ENCODE results near the gene OPCML. TPM values are rescaled to one million over a fixed set of nuclear protein-coding genes. Genes with fewer than 3 reads are reported as not detected.

OPCML gene
- total RNA-seq, 5 donors from 2014 or later (not counting 1 experiment from before 2014, with no cell fraction given): not detected

- Histone ChIP-seq H3K9me3 (no peaks in the 10 kb centered on the region), H3K4me3 (ENCODE audit: control insufficient read depth in 1 of 2, extremely low read depth in 1 of 2, low read length in 1 of 2) (no peak overlapping the region), H3K4me1 (ENCODE audit: control insufficient read depth in 1 of 2, extremely low read depth in 1 of 2, insufficient read depth in 2 of 2, low read length in 2 of 2) (no peaks in the 10 kb centered on the region), H3K36me3 (ENCODE audit: control insufficient read depth in 2 of 2, extremely low read depth in 1 of 2, insufficient read depth in 1 of 2, low read length in 1 of 2) (no peaks in the 10 kb centered on the region), H3K27me3 (replicated peaks in 1 of 2; ENCODE audit: control insufficient read depth in 2 of 2, extremely low read depth in 1 of 2, insufficient read depth in 2 of 2, low read length in 1 of 2) (no peaks in the 10 kb centered on the region), H3K27ac (ENCODE audit: low read length) (no peak overlapping the region)
- 62% methylated on average over 2 of the region's 6 CpGs for WGBS (ENCODE audit: insufficient coverage)
- POLR2A ChIA-PET: no interaction called here
- Mint-ChIP-seq H3K36me3 (no peaks in the 10 kb centered on the region), H3K4me1 (no peaks in the 10 kb centered on the region), H3K4me3 (no peak overlapping the region), H3K9me3 (peaks cover 0 to 9% (median 2%) of the 10 kb centered on the region in 3 donors), H3K27me3 (peaks cover 2 to 4% of the 10 kb centered on the region in 2 donors), H3K27ac (no peak overlapping the region)
- DNase-seq (no peak), ATAC-seq (replicated peaks in 1 of 4) (no peak)
- CTCF ChIA-PET: no interaction called here
Measured at GRCh38 chr11:132859306-132859705, 673.0 kb downstream of the OPCML start.

DNA sequence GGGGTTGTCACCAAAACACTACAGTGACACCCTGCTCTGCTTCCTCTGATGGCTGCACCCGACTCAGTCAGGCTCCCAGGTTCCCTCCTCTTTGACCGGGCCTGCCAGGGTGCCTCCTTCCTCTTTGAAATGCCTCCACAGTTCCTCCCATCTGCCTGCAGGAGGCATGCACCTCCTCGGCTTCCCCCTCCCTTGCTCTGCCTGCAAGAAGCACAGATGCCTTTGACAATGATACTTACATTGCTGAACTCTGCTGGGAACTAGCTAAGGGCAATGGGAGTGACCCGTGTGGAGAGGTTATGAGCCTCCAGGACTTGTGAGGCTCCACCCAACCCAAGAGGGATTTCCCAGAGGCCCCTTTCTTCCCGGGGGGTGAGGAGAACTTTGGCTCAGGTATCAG lies 674.1 kb downstream of the OPCML start:
- ChIA-PET POLR2A (no interaction called here), CTCF (no interaction called here)
- Mint-ChIP-seq H3K36me3 (no peaks in the 10 kb centered on the region), H3K27ac (no peak overlapping the region), H3K4me3 (no peak overlapping the region), H3K9me3 (peaks cover 0 to 16% (median 2%) of the 10 kb centered on the region in 3 donors), H3K4me1 (no peaks in the 10 kb centered on the region), H3K27me3 (peaks cover 2 to 4% of the 10 kb centered on the region in 2 donors)
- Histone ChIP-seq H3K4me3 (ENCODE audit: control insufficient read depth in 1 of 2, extremely low read depth in 1 of 2, low read length in 1 of 2) (no peak overlapping the region), H3K27me3 (replicated peaks in 1 of 2; ENCODE audit: control insufficient read depth in 2 of 2, extremely low read depth in 1 of 2, insufficient read depth in 2 of 2, low read length in 1 of 2) (no peaks in the 10 kb centered on the region), H3K9me3 (no peaks in the 10 kb centered on the region), H3K4me1 (ENCODE audit: control insufficient read depth in 1 of 2, extremely low read depth in 1 of 2, insufficient read depth in 2 of 2, low read length in 2 of 2) (no peaks in the 10 kb centered on the region), H3K36me3 (ENCODE audit: control insufficient read depth in 2 of 2, extremely low read depth in 1 of 2, insufficient read depth in 1 of 2, low read length in 1 of 2) (no peaks in the 10 kb centered on the region), H3K27ac (ENCODE audit: low read length) (no peak overlapping the region)
- no peak for ATAC-seq (replicated peaks in 1 of 4)
- no peak for DNase-seq
- 20% methylated on average over 2 of the region's 5 CpGs for WGBS (ENCODE audit: insufficient coverage)

DNA sequence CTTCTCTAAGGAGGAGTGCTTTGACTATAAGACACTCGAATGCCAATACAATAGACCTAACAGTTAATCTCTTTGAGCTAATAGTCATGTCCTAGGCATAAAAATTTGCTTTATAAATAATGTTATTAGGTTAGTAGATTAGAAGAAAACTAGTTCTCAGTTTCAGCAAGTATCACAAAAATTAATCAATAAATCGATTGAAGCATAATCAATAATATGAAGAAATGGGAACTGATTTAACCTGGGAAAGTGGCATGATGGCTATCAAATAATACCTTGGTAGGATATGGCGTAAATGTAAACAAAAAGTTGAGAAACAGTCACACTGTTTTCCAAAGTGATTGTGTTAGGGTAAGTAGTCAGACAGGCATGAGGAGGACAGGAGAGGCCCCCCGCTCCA lies 676.3 kb downstream of the OPCML start:
- no peaks in the 10 kb centered on the region for H3K36me3 Mint-ChIP-seq
- no peak overlapping the region for H3K27ac Mint-ChIP-seq

DNA sequence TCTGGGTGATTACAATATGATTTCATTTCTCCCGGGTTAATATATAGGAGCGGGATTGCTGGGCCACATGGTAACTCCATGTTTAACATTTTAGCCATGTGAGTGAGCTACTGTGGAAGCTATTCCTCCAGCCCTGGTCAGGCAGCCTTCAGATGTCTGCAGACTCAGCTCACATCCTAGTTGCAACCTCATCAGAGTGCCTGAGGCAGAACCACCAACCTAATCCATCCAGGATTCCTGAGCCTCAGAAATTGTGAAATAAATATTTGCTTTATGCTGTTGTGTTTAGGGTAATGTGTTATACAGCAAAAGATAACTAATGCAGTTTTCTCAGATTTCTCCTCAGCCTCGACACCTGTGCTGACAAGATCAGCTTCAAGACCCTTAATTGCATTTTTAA lies 676.8 kb downstream of the OPCML start:
- no peak overlapping the region for H3K4me3 Mint-ChIP-seq
- Histone ChIP-seq H3K27ac (ENCODE audit: low read length) (no peak overlapping the region), H3K4me3 (ENCODE audit: control insufficient read depth in 1 of 2, extremely low read depth in 1 of 2, low read length in 1 of 2) (no peak overlapping the region), H3K4me1 (ENCODE audit: control insufficient read depth in 1 of 2, extremely low read depth in 1 of 2, insufficient read depth in 2 of 2, low read length in 2 of 2) (no peaks in the 10 kb centered on the region), H3K9me3 (no peaks in the 10 kb centered on the region), H3K27me3 (replicated peaks in 1 of 2; ENCODE audit: control insufficient read depth in 2 of 2, extremely low read depth in 1 of 2, insufficient read depth in 2 of 2, low read length in 1 of 2) (no peaks in the 10 kb centered on the region), H3K36me3 (ENCODE audit: control insufficient read depth in 2 of 2, extremely low read depth in 1 of 2, insufficient read depth in 1 of 2, low read length in 1 of 2) (no peaks in the 10 kb centered on the region)
- ATAC-seq (replicated peaks in 1 of 4): no peak
- H3K9me3 Mint-ChIP-seq: peaks cover 0 to 16% (median 0%) of the 10 kb centered on the region in 3 donors
- no peaks in the 10 kb centered on the region for H3K4me1 Mint-ChIP-seq
- DNase-seq: no peak
- ChIA-PET CTCF (no interaction called here), POLR2A (no interaction called here)
- 95% methylated on average over 2 of the region's 3 CpGs for WGBS (ENCODE audit: insufficient coverage)
- H3K27ac Mint-ChIP-seq: no peak overlapping the region
- peaks cover 2 to 4% of the 10 kb centered on the region in 2 donors for H3K27me3 Mint-ChIP-seq
- H3K36me3 Mint-ChIP-seq: no peaks in the 10 kb centered on the region

More for the DNA sequence above, 676.3 kb downstream of the OPCML start:
- no peak for DNase-seq
- H3K27ac ChIP-seq (ENCODE audit: low read length): no peak overlapping the region
- no peaks in the 10 kb centered on the region for H3K4me1 ChIP-seq (ENCODE audit: control insufficient read depth in 1 of 2, extremely low read depth in 1 of 2, insufficient read depth in 2 of 2, low read length in 2 of 2)
- H3K27me3 ChIP-seq (replicated peaks in 1 of 2; ENCODE audit: control insufficient read depth in 2 of 2, extremely low read depth in 1 of 2, insufficient read depth in 2 of 2, low read length in 1 of 2): no peaks in the 10 kb centered on the region
- ChIA-PET POLR2A (no interaction called here), CTCF (no interaction called here)
- WGBS (ENCODE audit: insufficient coverage): 100% methylated on average over 1 of the region's 4 CpGs
- Mint-ChIP-seq H3K27me3 (peaks cover 2 to 4% of the 10 kb centered on the region in 2 donors), H3K4me3 (no peak overlapping the region), H3K9me3 (peaks cover 0 to 16% (median 0%) of the 10 kb centered on the region in 3 donors), H3K4me1 (no peaks in the 10 kb centered on the region)
- no peak overlapping the region for H3K4me3 ChIP-seq (ENCODE audit: control insufficient read depth in 1 of 2, extremely low read depth in 1 of 2, low read length in 1 of 2)
- H3K9me3 ChIP-seq: no peaks in the 10 kb centered on the region
- no peaks in the 10 kb centered on the region for H3K36me3 ChIP-seq (ENCODE audit: control insufficient read depth in 2 of 2, extremely low read depth in 1 of 2, insufficient read depth in 1 of 2, low read length in 1 of 2)
- no peak for ATAC-seq (replicated peaks in 1 of 4)

GRCh38 chr11:132853886-132854285 lies 678.4 kb downstream of the OPCML start:
- Histone ChIP-seq H3K27me3 (replicated peaks in 1 of 2; ENCODE audit: control insufficient read depth in 2 of 2, extremely low read depth in 1 of 2, insufficient read depth in 2 of 2, low read length in 1 of 2) (no peaks in the 10 kb centered on the region), H3K27ac (ENCODE audit: low read length) (no peak overlapping the region), H3K4me1 (ENCODE audit: control insufficient read depth in 1 of 2, extremely low read depth in 1 of 2, insufficient read depth in 2 of 2, low read length in 2 of 2) (no peaks in the 10 kb centered on the region), H3K4me3 (ENCODE audit: control insufficient read depth in 1 of 2, extremely low read depth in 1 of 2, low read length in 1 of 2) (no peak overlapping the region), H3K36me3 (ENCODE audit: control insufficient read depth in 2 of 2, extremely low read depth in 1 of 2, insufficient read depth in 1 of 2, low read length in 1 of 2) (no peaks in the 10 kb centered on the region), H3K9me3 (no peaks in the 10 kb centered on the region)
- Mint-ChIP-seq H3K4me1 (no peaks in the 10 kb centered on the region), H3K4me3 (no peak overlapping the region), H3K9me3 (peaks cover 0 to 22% (median 0%) of the 10 kb centered on the region in 3 donors), H3K36me3 (no peaks in the 10 kb centered on the region), H3K27me3 (peaks cover 0 to 2% of the 10 kb centered on the region in 2 donors), H3K27ac (no peak overlapping the region)
- ChIA-PET POLR2A (no interaction called here), CTCF (no interaction called here)
- ATAC-seq (replicated peaks in 1 of 4): no peak
- DNase-seq: no peak
- WGBS (ENCODE audit: insufficient coverage): no CpG with 5 or more reads among the region's 3 CpGs

DNA sequence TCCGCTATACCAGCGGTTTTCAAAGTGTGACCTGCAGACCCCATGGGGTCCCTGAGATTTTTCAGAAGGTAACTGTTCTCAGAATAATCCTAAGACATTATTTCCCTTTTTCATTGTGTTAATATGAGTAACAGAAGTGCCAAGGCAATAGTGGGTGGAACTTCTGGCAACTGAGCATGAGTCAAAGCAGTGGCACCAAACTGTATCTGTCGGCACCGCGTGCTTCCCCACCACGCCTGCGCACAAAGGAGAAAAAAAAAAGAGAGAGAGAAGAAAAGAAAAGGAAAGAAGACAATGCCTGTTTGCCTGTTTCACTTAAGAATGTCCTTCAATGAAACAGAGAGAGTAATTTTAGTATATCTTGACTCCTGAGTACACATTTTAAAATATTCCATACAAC lies 679.9 kb downstream of the OPCML start:
- Mint-ChIP-seq H3K4me3 (no peak overlapping the region), H3K9me3 (peaks cover 0 to 25% (median 0%) of the 10 kb centered on the region in 3 donors), H3K36me3 (no peaks in the 10 kb centered on the region), H3K4me1 (no peaks in the 10 kb centered on the region), H3K27me3 (peaks cover 0 to 3% of the 10 kb centered on the region in 2 donors), H3K27ac (no peak overlapping the region)
- DNase-seq (no peak), ATAC-seq (replicated peaks in 1 of 4) (no peak)
- Histone ChIP-seq H3K9me3 (no peaks in the 10 kb centered on the region), H3K27me3 (replicated peaks in 1 of 2; ENCODE audit: control insufficient read depth in 2 of 2, extremely low read depth in 1 of 2, insufficient read depth in 2 of 2, low read length in 1 of 2) (no peaks in the 10 kb centered on the region), H3K4me1 (ENCODE audit: control insufficient read depth in 1 of 2, extremely low read depth in 1 of 2, insufficient read depth in 2 of 2, low read length in 2 of 2) (no peaks in the 10 kb centered on the region), H3K4me3 (ENCODE audit: control insufficient read depth in 1 of 2, extremely low read depth in 1 of 2, low read length in 1 of 2) (no peak overlapping the region), H3K27ac (ENCODE audit: low read length) (no peak overlapping the region), H3K36me3 (ENCODE audit: control insufficient read depth in 2 of 2, extremely low read depth in 1 of 2, insufficient read depth in 1 of 2, low read length in 1 of 2) (no peaks in the 10 kb centered on the region)
- CTCF ChIA-PET: no interaction called here
- no CpG with 5 or more reads among the region's 7 CpGs for WGBS (ENCODE audit: insufficient coverage)
- POLR2A ChIA-PET: no interaction called here

DNA sequence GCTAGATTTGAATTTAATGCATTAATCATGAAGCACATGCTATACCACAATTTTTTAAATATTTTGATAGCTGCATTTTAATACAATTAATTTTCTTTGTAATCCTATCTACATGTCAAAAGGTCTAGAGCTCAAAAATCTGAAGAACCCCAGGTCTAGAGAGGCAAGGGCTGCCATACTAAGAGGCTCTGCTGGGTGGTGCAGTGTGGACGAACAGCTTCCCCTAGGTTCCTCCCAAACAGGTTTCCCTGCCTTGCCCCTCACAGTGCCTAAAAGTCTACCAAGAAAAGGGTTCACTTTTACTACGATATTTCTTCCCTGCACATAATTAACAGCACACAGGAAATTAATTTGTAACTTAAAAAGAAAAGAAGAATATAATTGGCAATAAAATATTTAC lies 681.1 kb downstream of the OPCML start:
- Mint-ChIP-seq H3K4me1 (no peaks in the 10 kb centered on the region), H3K36me3 (no peaks in the 10 kb centered on the region), H3K9me3 (peaks cover 0 to 25% (median 0%) of the 10 kb centered on the region in 3 donors), H3K27ac (no peak overlapping the region), H3K27me3 (peaks cover 0 to 3% of the 10 kb centered on the region in 2 donors), H3K4me3 (no peak overlapping the region)
- Histone ChIP-seq H3K4me1 (ENCODE audit: control insufficient read depth in 1 of 2, extremely low read depth in 1 of 2, insufficient read depth in 2 of 2, low read length in 2 of 2) (no peaks in the 10 kb centered on the region), H3K27ac (ENCODE audit: low read length) (no peak overlapping the region), H3K9me3 (no peaks in the 10 kb centered on the region), H3K4me3 (ENCODE audit: control insufficient read depth in 1 of 2, extremely low read depth in 1 of 2, low read length in 1 of 2) (no peak overlapping the region), H3K36me3 (ENCODE audit: control insufficient read depth in 2 of 2, extremely low read depth in 1 of 2, insufficient read depth in 1 of 2, low read length in 1 of 2) (no peaks in the 10 kb centered on the region), H3K27me3 (replicated peaks in 1 of 2; ENCODE audit: control insufficient read depth in 2 of 2, extremely low read depth in 1 of 2, insufficient read depth in 2 of 2, low read length in 1 of 2) (no peaks in the 10 kb centered on the region)
- ChIA-PET POLR2A (interaction anchor here in 1 of 2 donors (0.6 kb wide), 1 partner anchor 54 kb away, joined by 3 read pairs; no protein-coding TSS in a partner anchor), CTCF (interaction anchor here in 1 of 2 donors (0.6 kb wide), 1 partner anchor 55 kb away, joined by 3 read pairs; no protein-coding TSS in a partner anchor)
- ATAC-seq (replicated peaks in 1 of 4): no peak
- WGBS (ENCODE audit: insufficient coverage): no CpG with 5 or more reads among the region's 2 CpGs
- DNase-seq: no peak
